GM19468 (cell line): ENCODE results near the gene BIRC3.
"Not testable (repeated sequence)": the region's sequence is repeated elsewhere in the genome, so short reads cannot be mapped to it uniquely, and the experiment has no call there.

Experiments
- ATAC-seq: cut with Tn5 transposase; IDR thresholded peaks from one replicate; pipeline ENCODE4 v1.9.1; 2021; ENCODE audit warnings: mild to moderate bottlenecking, moderate library complexity, moderate number of reproducible peaks; ENCODE audit not compliant: unreplicated experiment; ENCODE audit errors: extremely low read depth

Gene BIRC3

GRCh38 chr11:102361086-102362031 lies 44.1 kb downstream of the BIRC3 start:
- ATAC-seq = no peak

- ATAC-seq = no peak
These were observed 47.7 kb downstream of the BIRC3 start for GRCh38 chr11:102364991-102365390.

GRCh38 chr11:102367364-102367763 lies 50.1 kb downstream of the BIRC3 start:
- ATAC-seq = no peak

GRCh38 chr11:102368472-102368871 lies 51.2 kb downstream of the BIRC3 start:
- ATAC-seq = peak; percentile 100

- ATAC-seq = not testable (repeated sequence)
These were observed 57.5 kb downstream of the BIRC3 start for GRCh38 chr11:102374633-102375424.

- ATAC-seq = no peak
These were observed 58.6 kb downstream of the BIRC3 start for GRCh38 chr11:102375720-102376399.

- ATAC-seq = no peak
These were observed 60.6 kb downstream of the BIRC3 start for GRCh38 chr11:102377891-102378290.

GRCh38 chr11:102378818-102379217 lies 61.5 kb downstream of the BIRC3 start:
- no peak for ATAC-seq

GRCh38 chr11:102382384-102382783 lies 65.1 kb downstream of the BIRC3 start:
- no peak for ATAC-seq

- ATAC-seq = no peak
These were observed 66.6 kb downstream of the BIRC3 start for GRCh38 chr11:102383839-102384238.

GRCh38 chr11:102384419-102385079 lies 67.3 kb downstream of the BIRC3 start:
- ATAC-seq = no peak

GRCh38 chr11:102385085-102386007 lies 68.1 kb downstream of the BIRC3 start:
- no peak for ATAC-seq

GRCh38 chr11:102386136-102386734 lies 69.0 kb downstream of the BIRC3 start:
- ATAC-seq = no peak

- ATAC-seq = no peak
These were observed 69.9 kb downstream of the BIRC3 start for GRCh38 chr11:102387043-102387781.
